Type B pancreatic cell (in vitro differentiated cells): Measurements from ENCODE around the gene RASL12. TPM values are rescaled to one million over a fixed set of nuclear protein-coding genes. Genes with fewer than 3 reads are reported as not detected.
"Not testable (repeated sequence)": the region's sequence is repeated elsewhere in the genome, so short reads cannot be mapped to it uniquely, and the experiment has no call there.

ENCODE experiments used
- DNase-seq: peaks from one replicate; pipeline ENCODE4 v3.0.0; 2021; ENCODE audit warnings: mixed read lengths; ENCODE audit not compliant: unreplicated experiment; ENCODE audit errors: extremely low spot score
- H3K27ac Mint-ChIP-seq: 2 replicates; pipeline ENCODE4 v1.8.0; 2021; ENCODE audit warnings: mild to moderate bottlenecking, mixed read lengths
- H3K27me3 Mint-ChIP-seq: 2 replicates; pipeline ENCODE4 v1.8.0; 2021; ENCODE audit warnings: mixed read lengths
- H3K36me3 Mint-ChIP-seq: 2 replicates; pipeline ENCODE4 v1.8.0; 2021; ENCODE audit warnings: mixed read lengths
- H3K4me1 Mint-ChIP-seq: one replicate; pipeline ENCODE4 v1.8.0; 2021; ENCODE audit warnings: mixed read lengths; ENCODE audit not compliant: unreplicated experiment
- H3K4me3 Mint-ChIP-seq: 2 replicates; pipeline ENCODE4 v1.8.0; 2021; ENCODE audit warnings: mild to moderate bottlenecking, mixed read lengths
- H3K9me3 Mint-ChIP-seq: 2 replicates; pipeline ENCODE4 v1.8.0; 2021; ENCODE audit warnings: mixed read lengths
- total RNA-seq: library from RNA; stranded (reverse); gene quantifications from 2 replicates; pipeline ENCODE4 v1.2.1, GENCODE V29; 2021; ENCODE audit warnings: low replicate concordance
- TF ChIP-seq, protein P1 (sequence below): fragments of 200-600 bp; sonication (generic); conservative IDR thresholded peaks from 2 replicates; pipeline ENCODE4 v1.5.0; 2021; ENCODE audit warnings: antibody characterized with exemption, mild to moderate bottlenecking

Gene RASL12
- total RNA-seq, 1 donor from 2014 or later: 4.0 TPM

- Mint-ChIP-seq H3K36me3 (no peaks in the 10 kb centered on the region), H3K9me3 (no peaks in the 10 kb centered on the region), H3K27me3 (peaks cover 59% of the 10 kb centered on the region), H3K4me3 (no peak overlapping the region), H3K27ac (no peak overlapping the region), H3K4me1 (peaks cover 60% of the 10 kb centered on the region)
- DNase-seq: no peak
- TF ChIP-seq, protein P1, sequence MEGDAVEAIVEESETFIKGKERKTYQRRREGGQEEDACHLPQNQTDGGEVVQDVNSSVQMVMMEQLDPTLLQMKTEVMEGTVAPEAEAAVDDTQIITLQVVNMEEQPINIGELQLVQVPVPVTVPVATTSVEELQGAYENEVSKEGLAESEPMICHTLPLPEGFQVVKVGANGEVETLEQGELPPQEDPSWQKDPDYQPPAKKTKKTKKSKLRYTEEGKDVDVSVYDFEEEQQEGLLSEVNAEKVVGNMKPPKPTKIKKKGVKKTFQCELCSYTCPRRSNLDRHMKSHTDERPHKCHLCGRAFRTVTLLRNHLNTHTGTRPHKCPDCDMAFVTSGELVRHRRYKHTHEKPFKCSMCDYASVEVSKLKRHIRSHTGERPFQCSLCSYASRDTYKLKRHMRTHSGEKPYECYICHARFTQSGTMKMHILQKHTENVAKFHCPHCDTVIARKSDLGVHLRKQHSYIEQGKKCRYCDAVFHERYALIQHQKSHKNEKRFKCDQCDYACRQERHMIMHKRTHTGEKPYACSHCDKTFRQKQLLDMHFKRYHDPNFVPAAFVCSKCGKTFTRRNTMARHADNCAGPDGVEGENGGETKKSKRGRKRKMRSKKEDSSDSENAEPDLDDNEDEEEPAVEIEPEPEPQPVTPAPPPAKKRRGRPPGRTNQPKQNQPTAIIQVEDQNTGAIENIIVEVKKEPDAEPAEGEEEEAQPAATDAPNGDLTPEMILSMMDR: no peak
These were observed 13.5 kb upstream of the RASL12 start for GRCh38 chr15:65081270-65081669.

- Mint-ChIP-seq H3K4me3 (no peak overlapping the region), H3K36me3 (no peaks in the 10 kb centered on the region), H3K27me3 (peaks cover 46% of the 10 kb centered on the region), H3K27ac (no peak overlapping the region), H3K9me3 (no peaks in the 10 kb centered on the region), H3K4me1 (peaks cover 50% of the 10 kb centered on the region)
- TF ChIP-seq, protein P1: no peak
- DNase-seq: no peak
These were observed 11.8 kb upstream of the RASL12 start for GRCh38 chr15:65079580-65079979.

DNA sequence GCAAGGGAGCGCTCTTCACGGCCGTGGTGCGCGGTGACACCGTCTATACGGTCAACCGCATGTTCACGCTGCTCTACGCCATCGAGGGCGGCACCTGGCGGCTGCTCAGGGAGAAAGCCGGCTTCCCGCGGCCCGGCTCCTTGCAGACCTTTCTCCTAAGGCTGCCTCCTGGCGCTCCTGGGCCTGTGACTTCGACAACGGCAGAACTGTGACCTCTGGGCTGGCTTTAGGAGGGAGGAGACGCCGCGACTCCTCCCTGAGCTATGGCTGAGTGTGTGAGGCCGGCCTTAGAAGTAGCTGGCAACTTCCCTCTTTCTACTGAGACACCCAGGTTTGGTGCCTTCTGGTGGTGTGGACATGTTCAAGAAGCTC is 10.2 kb upstream of the RASL12 start:
- Mint-ChIP-seq H3K27ac (no peak overlapping the region), H3K36me3 (no peaks in the 10 kb centered on the region), H3K4me3 (peak overlapping the region; percentile 41), H3K27me3 (peaks cover 34% of the 10 kb centered on the region), H3K9me3 (no peaks in the 10 kb centered on the region), H3K4me1 (peaks cover 34% of the 10 kb centered on the region)
- TF ChIP-seq, protein P1: peak; percentile 62
- no peak for DNase-seq

DNA sequence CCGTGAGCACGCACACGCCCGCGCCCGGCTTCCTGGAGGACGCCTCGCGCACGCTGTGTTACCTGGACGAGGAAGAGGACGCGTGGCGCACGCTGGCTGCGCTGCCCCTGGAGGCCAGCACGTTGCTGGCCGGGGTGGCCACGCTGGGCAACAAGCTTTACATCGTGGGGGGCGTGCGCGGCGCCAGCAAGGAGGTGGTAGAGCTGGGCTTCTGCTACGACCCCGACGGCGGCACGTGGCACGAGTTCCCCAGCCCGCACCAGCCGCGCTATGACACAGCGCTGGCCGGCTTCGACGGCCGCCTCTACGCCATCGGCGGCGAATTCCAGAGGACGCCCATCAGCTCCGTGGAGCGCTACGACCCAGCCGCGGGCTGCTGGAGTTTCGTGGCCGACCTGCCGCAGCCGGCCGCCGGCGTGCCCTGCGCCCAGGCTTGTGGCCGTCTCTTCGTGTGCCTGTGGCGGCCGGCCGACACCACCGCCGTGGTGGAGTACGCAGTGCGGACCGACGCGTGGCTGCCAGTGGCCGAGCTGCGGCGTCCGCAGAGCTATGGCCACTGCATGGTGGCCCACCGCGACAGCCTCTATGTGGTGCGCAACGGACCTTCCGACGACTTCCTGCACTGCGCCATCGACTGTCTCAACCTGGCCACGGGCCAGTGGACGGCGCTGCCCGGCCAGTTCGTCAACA is 9.6 kb upstream of the RASL12 start:
- Mint-ChIP-seq H3K27ac (no peak overlapping the region), H3K4me1 (peaks cover 29% of the 10 kb centered on the region), H3K4me3 (peak overlapping the region; percentile 41), H3K9me3 (no peaks in the 10 kb centered on the region), H3K36me3 (no peaks in the 10 kb centered on the region), H3K27me3 (peaks cover 29% of the 10 kb centered on the region)
- TF ChIP-seq, protein P1: no peak
- no peak for DNase-seq

GRCh38 chr15:65076486-65077290 is 8.9 kb upstream of the RASL12 start, which contains the start of gene KBTBD13:
Gene KBTBD13, plus strand, starts transcription at chr15:65076746. Its CDS starts 70 bp downstream, at chr15:65076816.
- Mint-ChIP-seq H3K4me1 (peaks cover 24% of the 10 kb centered on the region), H3K9me3 (no peaks in the 10 kb centered on the region), H3K27ac (peak within 1 kb of the TSS; percentile 5), H3K4me3 (no peak within 1 kb of the TSS), H3K36me3 (no peaks in the 10 kb centered on the region), H3K27me3 (peaks cover 25% of the 10 kb centered on the region)
- TF ChIP-seq, protein P1: no peak
- no peak for DNase-seq

GRCh38 chr15:65075607-65076395 is 8.0 kb upstream of the RASL12 start:
- peak overlapping the region; percentile 5 for H3K27ac Mint-ChIP-seq
- not testable (repeated sequence) for DNase-seq, H3K9me3 Mint-ChIP-seq, H3K4me3 Mint-ChIP-seq, H3K36me3 Mint-ChIP-seq
- peaks cover 20% of the 10 kb centered on the region for H3K27me3 Mint-ChIP-seq
- H3K4me1 Mint-ChIP-seq: peaks cover 15% of the 10 kb centered on the region

DNA sequence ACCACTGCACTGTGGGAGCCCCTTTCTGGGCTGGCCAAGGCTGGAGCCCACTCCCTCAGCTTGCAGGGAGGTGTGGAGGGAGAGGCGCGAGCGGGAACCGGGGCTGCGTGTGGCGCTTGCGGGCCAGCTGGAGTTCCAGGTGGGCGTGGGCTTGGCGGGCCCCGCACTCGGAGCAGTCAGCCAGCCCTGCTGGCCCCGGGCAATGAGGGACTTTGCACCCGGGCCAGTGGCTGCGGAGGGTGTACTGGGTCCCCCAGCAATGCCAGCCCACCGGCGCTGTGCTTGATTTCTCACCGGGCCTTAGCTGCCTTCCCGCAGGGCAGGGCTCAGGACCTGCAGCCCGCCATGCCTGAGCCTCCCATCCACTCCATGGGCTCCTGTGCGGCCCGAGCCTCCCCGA is 7.2 kb upstream of the RASL12 start:
- not testable (repeated sequence) for H3K4me3 Mint-ChIP-seq, DNase-seq, H3K27ac Mint-ChIP-seq, H3K36me3 Mint-ChIP-seq, H3K9me3 Mint-ChIP-seq
- Mint-ChIP-seq H3K27me3 (peaks cover 18% of the 10 kb centered on the region), H3K4me1 (peaks cover 12% of the 10 kb centered on the region)
